Activated naive CD4-positive, alpha-beta T cell treated with anti-CD3 and anti-CD28 coated beads for 36 hours (primary cell): ENCODE measurements around the gene ISM2. TPM values are rescaled to one million over a fixed set of nuclear protein-coding genes. Genes with fewer than 3 reads are reported as not detected.

Source experiments
- CTCF ChIA-PET: fragments of 350-600 bp; sonication (Branson Sonifier 250); formaldehyde crosslinking; loops from one replicate; lab custom pipeline; 2021; ENCODE audit warnings: antibody characterized with exemption; lab: Charles Lee
- DNase-seq: peaks from one replicate; pipeline ENCODE4 v3.0.0-alpha.2; 2020
- H3K27ac Mint-ChIP-seq: one replicate; pipeline ENCODE4 v1.8.0; 2021; ENCODE audit warnings: mild to moderate bottlenecking, mixed read lengths
- H3K27me3 Mint-ChIP-seq: one replicate; pipeline ENCODE4 v1.8.0; 2021; ENCODE audit warnings: low read depth, mixed read lengths
- H3K36me3 Mint-ChIP-seq: one replicate; pipeline ENCODE4 v1.8.0; 2021; ENCODE audit warnings: low read depth, mixed read lengths
- H3K4me1 Mint-ChIP-seq: one replicate; pipeline ENCODE4 v1.8.0; 2021; ENCODE audit warnings: low read depth, mixed read lengths
- H3K4me3 Mint-ChIP-seq: one replicate; pipeline ENCODE4 v1.8.0; 2021; ENCODE audit warnings: mild to moderate bottlenecking, moderate library complexity, mixed read lengths
- H3K9me3 Mint-ChIP-seq: one replicate; pipeline ENCODE4 v1.8.0; 2021; ENCODE audit warnings: mixed read lengths
- intact Hi-C: fragments of 100-400 bp; cut with micrococcal nuclease; formaldehyde crosslinking; loops from one replicate; pipeline ENCODE4 v1.15.1; 2023
- total RNA-seq, 2 experiments: library from RNA; stranded (reverse); gene quantifications; one replicate each; pipeline ENCODE4 v1.2.3, GENCODE V29; 2021

The ISM2 gene
- total RNA-seq, 2 experiments from 2014 or later: not detected

DNA sequence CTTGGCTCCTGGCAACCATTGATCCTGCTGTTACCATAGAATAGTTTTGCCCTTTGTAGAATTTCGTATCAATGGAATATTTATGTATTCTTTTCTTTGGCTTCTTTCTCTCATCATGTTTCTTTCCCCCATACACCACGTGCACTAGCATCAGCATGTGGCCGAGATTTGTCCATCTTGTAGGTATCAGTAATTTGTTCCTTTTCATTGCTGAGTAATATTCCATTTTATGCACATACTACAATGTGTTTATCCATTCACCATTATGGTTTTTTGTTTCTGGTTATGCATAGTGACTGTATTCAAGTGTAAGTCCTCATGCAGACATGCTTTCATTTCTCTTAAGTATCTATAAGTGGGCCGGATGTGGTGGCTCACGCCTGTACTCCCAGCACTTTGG is 4.5 kb upstream of the ISM2 start:
- H3K27me3 Mint-ChIP-seq: peaks cover 17% of the 10 kb centered on the region
- CTCF ChIA-PET: no interaction called here
- no peak overlapping the region for H3K27ac Mint-ChIP-seq
- peaks cover 6% of the 10 kb centered on the region for H3K9me3 Mint-ChIP-seq
- no peak for DNase-seq
- H3K4me3 Mint-ChIP-seq: no peak overlapping the region
- H3K36me3 Mint-ChIP-seq: peaks cover 10% of the 10 kb centered on the region
- intact Hi-C loops: no loop called here
- no peaks in the 10 kb centered on the region for H3K4me1 Mint-ChIP-seq

DNA sequence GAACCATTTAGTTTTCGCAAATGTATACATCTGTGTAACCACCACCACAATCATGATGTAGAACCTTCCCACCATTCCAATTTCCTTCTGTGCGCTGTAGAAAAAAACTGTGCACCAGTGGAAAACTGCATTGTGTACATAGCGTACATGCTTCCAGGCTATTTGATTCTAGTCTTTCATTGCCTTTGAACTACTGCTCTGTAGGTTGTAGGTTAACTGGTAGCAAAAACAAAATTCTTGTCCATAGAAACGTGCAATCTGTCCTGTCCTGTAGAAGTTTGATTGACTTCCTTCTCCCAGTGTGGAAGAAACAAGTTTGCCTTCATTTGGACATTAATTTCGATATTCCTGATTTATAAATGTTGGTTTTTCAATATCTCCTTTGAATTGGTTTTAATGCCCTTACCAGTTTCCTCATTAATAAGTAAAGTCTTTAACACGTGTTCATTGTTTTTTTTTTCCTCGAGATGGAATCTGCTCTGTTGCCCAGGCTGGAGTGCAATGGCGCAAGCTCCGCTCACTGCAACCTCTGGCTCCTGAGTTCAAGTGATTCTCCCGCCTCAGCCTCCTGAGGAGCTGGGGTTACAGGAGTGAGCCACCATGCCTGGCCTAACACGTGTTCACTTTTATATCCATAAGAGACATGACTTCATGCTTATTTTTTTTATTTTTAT is 3.6 kb upstream of the ISM2 start:
- intact Hi-C loops: no loop called here

DNA sequence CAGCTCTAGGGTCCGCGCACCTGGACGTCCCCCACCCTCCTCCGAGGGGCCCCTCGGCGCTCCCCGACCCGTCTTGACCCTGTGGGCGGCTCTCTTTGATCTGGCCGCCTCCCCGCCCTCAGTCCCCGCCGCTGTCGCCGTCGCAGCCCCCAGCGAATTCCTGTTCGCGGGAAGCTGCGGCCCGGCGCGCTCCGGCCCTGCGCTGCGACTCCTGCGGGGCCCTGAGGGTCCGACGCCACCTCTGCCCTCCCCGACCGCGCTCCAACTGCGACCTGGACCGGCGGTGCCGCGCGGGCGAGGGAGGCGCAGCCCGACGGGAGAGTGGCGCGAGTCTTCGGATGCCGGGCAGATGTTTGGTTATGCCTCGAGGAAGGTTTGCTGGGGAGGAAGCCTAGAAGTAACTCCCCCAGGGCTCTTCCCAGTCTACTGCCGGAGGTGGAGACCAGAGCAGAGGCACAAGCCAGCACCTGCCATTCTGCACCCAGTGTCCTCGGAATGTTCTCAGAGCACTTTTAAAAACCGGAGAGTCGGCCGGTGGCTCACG is 440 bp upstream of the ISM2 start:
- peaks cover 4% of the 10 kb centered on the region for H3K4me1 Mint-ChIP-seq
- DNase-seq: no peak
- no peak overlapping the region for H3K27ac Mint-ChIP-seq
- H3K27me3 Mint-ChIP-seq: peaks cover 36% of the 10 kb centered on the region
- intact Hi-C loops: no loop called here
- H3K36me3 Mint-ChIP-seq: no peaks in the 10 kb centered on the region
- CTCF ChIA-PET: no interaction called here
- peak overlapping the region; percentile 50 for H3K4me3 Mint-ChIP-seq
- peaks cover 6% of the 10 kb centered on the region for H3K9me3 Mint-ChIP-seq

More for the DNA sequence above, 3.6 kb upstream of the ISM2 start:
- Mint-ChIP-seq H3K9me3 (peaks cover 6% of the 10 kb centered on the region), H3K27me3 (peaks cover 25% of the 10 kb centered on the region), H3K27ac (no peak overlapping the region), H3K36me3 (peaks cover 3% of the 10 kb centered on the region), H3K4me3 (no peak overlapping the region), H3K4me1 (peaks cover 4% of the 10 kb centered on the region)
- CTCF ChIA-PET: no interaction called here
- no peak for DNase-seq

DNA sequence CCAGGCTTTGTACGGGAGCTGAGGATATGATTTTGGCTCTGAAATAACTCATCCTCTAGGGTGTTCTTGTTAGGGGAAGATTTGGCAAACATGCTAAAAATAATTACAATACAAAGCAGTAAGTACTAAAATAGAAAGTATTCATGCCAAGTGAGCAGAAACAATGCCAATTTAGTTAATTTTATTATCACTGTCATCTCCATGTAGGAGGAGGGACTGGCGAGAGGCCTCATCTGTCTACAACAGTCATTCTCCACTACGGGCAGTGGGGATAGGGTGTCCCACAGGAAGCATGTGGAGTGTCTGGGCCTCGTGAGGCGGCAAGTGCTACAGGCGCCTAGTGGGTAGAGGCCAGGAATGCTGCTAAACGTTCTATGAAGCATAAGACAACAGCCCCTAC is 3.3 kb downstream of the ISM2 start:
- no peak overlapping the region for H3K4me3 Mint-ChIP-seq
- H3K27ac Mint-ChIP-seq: no peak overlapping the region
- no peaks in the 10 kb centered on the region for H3K36me3 Mint-ChIP-seq
- DNase-seq: no peak
- H3K27me3 Mint-ChIP-seq: peaks cover 32% of the 10 kb centered on the region
- intact Hi-C loops: no loop called here
- H3K9me3 Mint-ChIP-seq: no peaks in the 10 kb centered on the region
- peaks cover 4% of the 10 kb centered on the region for H3K4me1 Mint-ChIP-seq
- CTCF ChIA-PET: interaction anchor here (0.7 kb wide), 1 partner anchor 398 kb away, joined by 4 read pairs; no protein-coding TSS in a partner anchor

DNA sequence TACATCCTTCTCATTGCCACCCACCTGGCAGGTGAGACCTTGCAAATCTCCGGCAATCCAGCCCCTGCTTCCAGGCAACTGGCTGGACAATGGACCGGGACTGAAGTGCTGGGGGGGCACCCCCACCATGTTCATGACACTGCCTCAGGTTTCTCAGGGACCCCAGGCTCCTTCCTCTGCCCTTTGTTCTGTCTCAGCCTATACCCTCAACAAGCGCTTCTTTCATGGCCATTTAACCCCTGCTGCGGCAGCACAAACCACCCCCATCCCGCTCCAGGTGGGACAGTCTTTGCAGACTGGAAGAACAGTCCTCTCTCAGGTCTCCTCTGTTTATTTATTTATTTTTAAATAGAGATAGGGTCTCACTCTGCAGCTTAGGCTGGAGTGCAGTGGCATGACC is 7.6 kb downstream of the ISM2 start:
- CTCF ChIA-PET: no interaction called here
- intact Hi-C loops: no loop called here
- Mint-ChIP-seq H3K4me1 (no peaks in the 10 kb centered on the region), H3K9me3 (no peaks in the 10 kb centered on the region), H3K4me3 (no peak overlapping the region), H3K36me3 (no peaks in the 10 kb centered on the region), H3K27me3 (peaks cover 5% of the 10 kb centered on the region), H3K27ac (no peak overlapping the region)
- no peak for DNase-seq

DNA sequence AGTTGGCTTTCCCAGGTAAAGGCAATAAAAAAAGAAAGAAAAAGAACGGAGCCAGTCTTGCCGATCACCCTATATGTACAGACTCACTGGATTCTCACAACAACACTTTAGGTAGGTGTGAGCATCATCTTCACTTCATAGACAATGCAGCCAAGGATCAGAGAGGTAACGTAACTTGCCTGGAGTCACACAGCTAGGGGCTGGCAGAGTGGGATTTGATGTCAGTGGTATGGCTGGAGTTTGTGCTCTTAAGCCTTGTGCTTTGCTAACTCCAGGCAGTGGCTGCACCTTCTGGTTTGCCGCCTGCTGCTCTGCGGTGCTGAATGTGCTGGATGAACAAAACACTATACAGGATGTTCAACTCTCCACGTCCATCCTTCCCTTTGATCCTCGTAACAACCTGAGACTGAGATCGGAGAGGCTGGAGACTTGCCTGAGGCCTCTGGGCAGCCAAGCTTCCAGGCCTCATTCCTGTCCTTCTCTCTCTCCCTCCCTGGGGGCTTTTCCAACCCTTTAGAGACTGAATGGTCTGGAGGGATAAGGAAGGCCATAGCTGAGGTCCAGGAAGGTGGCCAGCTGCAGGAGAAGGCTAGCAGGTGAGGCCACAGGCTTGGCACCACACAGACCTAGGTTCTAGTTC is 8.1 kb downstream of the ISM2 start:
- Mint-ChIP-seq H3K4me3 (no peak overlapping the region), H3K9me3 (no peaks in the 10 kb centered on the region), H3K4me1 (no peaks in the 10 kb centered on the region), H3K27ac (no peak overlapping the region), H3K27me3 (no peaks in the 10 kb centered on the region), H3K36me3 (no peaks in the 10 kb centered on the region)
- CTCF ChIA-PET: interaction anchor here (0.6 kb wide), 1 partner anchor 47 kb away, joined by 3 read pairs; no protein-coding TSS in a partner anchor
- intact Hi-C loops: no loop called here
- no peak for DNase-seq

DNA sequence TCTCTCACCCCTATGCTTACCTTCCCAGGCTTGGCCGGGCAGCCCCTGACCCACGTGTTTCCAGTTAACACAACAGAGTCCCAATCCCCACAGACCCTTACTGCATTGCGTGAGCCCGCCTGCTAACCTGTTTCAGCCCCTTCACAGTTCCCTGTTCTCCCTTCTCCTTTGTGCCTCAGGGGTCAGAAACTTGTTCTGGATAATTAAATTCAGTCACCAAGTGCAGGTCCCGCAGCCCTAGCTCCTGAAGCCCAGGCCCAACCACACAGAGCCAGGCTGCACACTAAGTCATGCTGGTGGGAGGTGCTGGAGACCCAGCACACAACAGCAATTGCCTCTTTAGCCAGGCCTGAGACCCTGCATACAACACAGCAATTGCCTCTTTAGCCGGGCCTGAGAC is 9.6 kb downstream of the ISM2 start:
- intact Hi-C loops: no loop called here
- no peaks in the 10 kb centered on the region for H3K4me1 Mint-ChIP-seq
- CTCF ChIA-PET: interaction anchor here (0.6 kb wide), 1 partner anchor 35 kb away, joined by 3 read pairs; no protein-coding TSS in a partner anchor
- H3K36me3 Mint-ChIP-seq: no peaks in the 10 kb centered on the region
- H3K27ac Mint-ChIP-seq: no peak overlapping the region
- H3K9me3 Mint-ChIP-seq: no peaks in the 10 kb centered on the region
- DNase-seq: no peak
- H3K27me3 Mint-ChIP-seq: no peaks in the 10 kb centered on the region
- H3K4me3 Mint-ChIP-seq: no peak overlapping the region

DNA sequence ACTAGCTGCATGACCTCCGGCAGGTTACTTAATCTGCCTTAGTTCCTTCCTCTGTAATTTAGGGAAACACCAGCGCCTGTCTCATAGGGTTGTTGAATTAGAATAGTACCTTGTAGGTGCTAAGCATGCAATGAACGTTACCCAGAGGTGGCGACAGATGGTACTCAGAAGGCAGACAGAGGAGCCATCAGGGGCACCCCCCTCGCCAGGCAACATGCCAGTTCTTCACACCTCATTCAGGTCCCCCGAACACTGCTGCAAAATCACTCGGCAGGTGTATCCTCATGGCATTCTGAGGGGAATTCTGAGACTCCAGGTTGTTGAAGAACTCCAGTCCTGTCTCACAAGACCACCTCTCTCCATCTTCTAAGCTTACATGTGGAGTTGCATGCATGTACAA is 10.1 kb downstream of the ISM2 start:
- Mint-ChIP-seq H3K36me3 (no peaks in the 10 kb centered on the region), H3K4me1 (no peaks in the 10 kb centered on the region), H3K4me3 (no peak overlapping the region), H3K27ac (no peak overlapping the region), H3K27me3 (no peaks in the 10 kb centered on the region), H3K9me3 (no peaks in the 10 kb centered on the region)
- no peak for DNase-seq
- intact Hi-C loops: no loop called here
- CTCF ChIA-PET: interaction anchor here (0.6 kb wide), 1 partner anchor 36 kb away, joined by 3 read pairs; no protein-coding TSS in a partner anchor

DNA sequence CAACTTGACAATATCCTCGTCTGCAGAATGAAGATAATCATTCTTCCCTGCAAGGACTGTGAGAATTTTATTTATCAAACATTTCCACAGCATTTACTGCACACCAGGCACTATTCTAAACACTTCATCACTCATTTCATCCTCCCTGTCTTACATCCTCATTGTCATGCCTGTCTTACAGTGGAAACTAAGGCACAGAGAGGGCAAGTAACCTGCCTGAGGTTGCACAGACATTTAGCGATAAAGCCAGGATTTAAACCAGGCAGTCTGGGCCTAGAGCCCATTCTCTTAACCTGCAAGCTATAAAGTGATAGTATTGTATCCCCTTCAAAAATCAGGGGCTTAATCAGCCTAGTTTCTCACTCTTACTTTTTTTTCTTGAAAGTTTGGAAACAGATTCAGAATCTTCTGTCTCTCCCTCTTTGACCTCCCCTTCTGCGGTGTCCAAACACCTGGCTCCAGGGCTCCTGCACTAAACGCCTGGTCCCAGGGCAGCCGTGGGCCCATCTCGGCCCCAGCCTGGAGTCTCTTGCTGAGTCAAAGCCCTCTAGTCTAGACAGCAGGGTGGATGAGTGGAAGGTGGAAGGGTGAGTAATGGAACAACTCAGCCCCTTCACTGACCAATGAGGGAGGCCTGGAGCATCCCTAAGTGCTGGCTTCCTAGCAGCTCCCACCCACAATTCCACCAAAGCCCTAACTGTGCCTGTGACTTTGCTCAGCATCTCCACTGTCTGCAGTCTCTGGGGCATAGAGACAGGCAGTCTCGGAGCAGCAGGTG is 12.5 kb downstream of the ISM2 start:
- Mint-ChIP-seq H3K27me3 (no peaks in the 10 kb centered on the region), H3K4me3 (no peak overlapping the region), H3K27ac (no peak overlapping the region), H3K9me3 (no peaks in the 10 kb centered on the region), H3K4me1 (no peaks in the 10 kb centered on the region), H3K36me3 (no peaks in the 10 kb centered on the region)
- CTCF ChIA-PET: no interaction called here
- DNase-seq: no peak
- intact Hi-C loops: no loop called here

DNA sequence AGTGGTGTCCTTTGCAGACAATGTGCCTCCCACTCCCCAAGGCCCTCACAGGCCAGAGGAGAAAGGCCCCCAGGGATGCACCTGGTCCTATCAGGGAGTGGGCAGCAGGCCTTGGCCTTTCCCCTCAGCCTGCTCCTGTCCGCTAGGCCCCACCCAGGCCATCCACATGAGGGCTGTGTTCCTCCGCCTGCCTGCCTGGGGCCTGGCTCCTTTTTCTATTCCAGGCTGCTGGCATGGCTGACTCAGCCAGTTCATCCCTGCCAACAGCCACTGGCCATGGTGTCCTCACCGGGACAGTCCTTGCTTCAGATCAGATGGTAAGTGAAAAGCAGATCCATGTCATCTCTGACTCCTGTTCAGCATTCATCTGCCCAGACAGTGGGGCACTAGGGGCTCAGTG is 13.4 kb downstream of the ISM2 start:
- intact Hi-C loops: no loop called here
- CTCF ChIA-PET: no interaction called here

DNA sequence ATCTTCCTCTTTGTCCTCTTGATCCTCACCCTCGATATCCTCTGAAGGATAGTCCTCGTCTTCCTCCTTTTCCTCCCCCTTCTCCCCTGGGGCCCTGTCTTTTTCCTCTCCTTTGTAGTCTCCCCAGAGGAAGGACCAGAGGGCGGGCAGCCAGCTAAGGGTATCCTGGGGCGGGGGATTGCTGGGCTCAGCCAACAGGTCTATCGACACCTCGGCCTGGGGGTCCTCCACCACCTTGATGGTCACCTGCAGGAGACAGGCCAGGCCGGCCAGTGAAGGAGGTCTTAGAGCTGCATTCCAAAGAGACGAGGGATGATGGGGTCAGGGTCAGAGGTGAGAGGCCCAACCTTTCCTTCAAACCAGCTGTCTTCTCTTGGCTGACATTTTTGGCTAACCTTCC is 16.2 kb downstream of the ISM2 start:
- DNase-seq: no peak
- Mint-ChIP-seq H3K4me1 (no peaks in the 10 kb centered on the region), H3K36me3 (no peaks in the 10 kb centered on the region), H3K27me3 (no peaks in the 10 kb centered on the region), H3K4me3 (no peak overlapping the region), H3K27ac (no peak overlapping the region), H3K9me3 (no peaks in the 10 kb centered on the region)
- intact Hi-C loops: no loop called here
- CTCF ChIA-PET: no interaction called here

More for the DNA sequence above, 13.4 kb downstream of the ISM2 start:
- Mint-ChIP-seq H3K4me1 (no peaks in the 10 kb centered on the region), H3K9me3 (no peaks in the 10 kb centered on the region), H3K27ac (no peak overlapping the region), H3K27me3 (no peaks in the 10 kb centered on the region), H3K4me3 (no peak overlapping the region), H3K36me3 (no peaks in the 10 kb centered on the region)
- DNase-seq: no peak

DNA sequence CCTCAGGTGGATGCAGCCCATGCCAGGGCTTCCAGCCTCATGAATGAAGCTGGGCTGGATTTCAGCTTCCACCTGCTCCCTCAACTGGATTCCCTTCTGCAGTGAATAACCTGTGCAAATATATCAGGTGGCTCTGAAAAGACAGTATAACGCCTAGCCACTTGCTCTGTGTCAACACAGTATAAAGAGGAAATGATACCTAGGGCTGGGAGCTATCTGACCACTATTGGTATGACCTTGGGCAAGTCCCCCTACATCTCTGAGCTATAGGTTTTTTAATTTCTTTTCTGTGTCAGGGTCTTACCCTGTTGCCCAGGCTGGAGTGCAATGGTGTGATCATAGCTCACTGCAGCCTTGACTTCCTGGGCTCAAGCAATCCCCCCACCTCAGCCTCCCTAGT is 19.8 kb downstream of the ISM2 start:
- no peaks in the 10 kb centered on the region for H3K27me3 Mint-ChIP-seq
- no peak overlapping the region for H3K27ac Mint-ChIP-seq
- no peaks in the 10 kb centered on the region for H3K36me3 Mint-ChIP-seq
- H3K4me3 Mint-ChIP-seq: no peak overlapping the region
- intact Hi-C loops: no loop called here
- H3K9me3 Mint-ChIP-seq: no peaks in the 10 kb centered on the region
- DNase-seq: no peak
- no peaks in the 10 kb centered on the region for H3K4me1 Mint-ChIP-seq
- CTCF ChIA-PET: interaction anchor here (0.8 to 1.1 kb wide), 2 partner anchors 20 to 160 kb away, joined by 4 read pairs; no protein-coding TSS in a partner anchor
